ENCODE data around the gene ZNF138.

- TF ChIP-seq POLR2A (IDR thresholded peaks at IDR 0.05) (no peak), CTCF (IDR thresholded peaks at IDR 0.05) (no peak), EP300 (IDR thresholded peaks at IDR 0.05) (no peak)
Observed at GRCh38 chr7:64872351-64873154, 78.3 kb downstream of the ZNF138 start.
